PC-9 (cell line): Measurements from ENCODE around the gene C1orf74. TPM values are rescaled to one million over a fixed set of nuclear protein-coding genes. Genes with fewer than 3 reads are reported as not detected.
A peak's percentile ranks its signal among the peaks of the same experiment; 100 is the strongest.

Source experiments
- BruUV-seq: library from RNA; stranded (reverse); fragments of 400-500 nt; replicated peaks from 2 replicates; lab custom pipeline; 2021; lab: Mats Ljungman, UMichigan
- CTCF ChIA-PET: fragments of 300-600 bp; sonication (Branson Sonifier 250); formaldehyde crosslinking; loops from one replicate; lab custom pipeline; 2022; ENCODE audit warnings: antibody characterized with exemption; lab: Charles Lee
- POLR2A ChIA-PET: fragments of 300-600 bp; sonication (Branson Sonifier 250); formaldehyde crosslinking; loops from one replicate; lab custom pipeline; 2022; ENCODE audit warnings: antibody characterized with exemption; ENCODE audit not compliant: unreplicated experiment; lab: Charles Lee
- DNase-seq, 2 experiments: peaks; one replicate each; pipeline versions ENCODE4 v3.0.0 to v3.0.0-alpha.2; 2015 to 2022; ENCODE audit warnings: mixed read lengths in 1 of 2
- H2AFZ ChIP-seq: fragments of 200-600 bp; sonication (generic); 2 replicates; pipeline ENCODE4 v1.8.1; 2017; ENCODE audit warnings: antibody characterized with exemption
- H3F3A ChIP-seq: fragments of 200-600 bp; sonication (generic); 2 replicates; pipeline ENCODE4 v1.8.1; 2017; ENCODE audit warnings: antibody characterized with exemption, mild to moderate bottlenecking, low read depth; ENCODE audit not compliant: insufficient read depth
- H3K27ac ChIP-seq: fragments of 200-600 bp; sonication (generic); 2 replicates; pipeline ENCODE4 v1.6.1; 2016; ENCODE audit warnings: mixed run types
- H3K27me3 ChIP-seq: fragments of 200-600 bp; sonication (generic); 2 replicates; pipeline ENCODE4 v1.6.1; 2016; ENCODE audit warnings: low read depth, mixed run types; ENCODE audit not compliant: insufficient read depth
- H3K36me3 ChIP-seq: fragments of 200-600 bp; sonication (generic); 2 replicates; pipeline ENCODE4 v1.6.1; 2016; ENCODE audit warnings: low read depth, mixed run types
- H3K4me1 ChIP-seq: fragments of 200-600 bp; sonication (generic); replicated peaks from 2 replicates; pipeline ENCODE4 v1.6.1; 2016; ENCODE audit warnings: mixed run types; ENCODE audit not compliant: insufficient read depth
- H3K4me2 ChIP-seq: fragments of 200-600 bp; sonication (generic); 2 replicates; pipeline ENCODE4 v1.6.1; 2017; ENCODE audit warnings: mixed run types
- H3K4me3 ChIP-seq: fragments of 200-600 bp; sonication (generic); 2 replicates; pipeline ENCODE4 v1.6.1; 2016; ENCODE audit warnings: mixed run types
- H3K79me2 ChIP-seq: fragments of 200-600 bp; sonication (generic); 2 replicates; pipeline ENCODE4 v1.6.1; 2017; ENCODE audit warnings: low read depth, mixed run types
- H3K9me2 ChIP-seq: fragments of 200-600 bp; sonication (generic); 2 replicates; pipeline ENCODE4 v1.8.1; 2017; ENCODE audit warnings: mild to moderate bottlenecking; ENCODE audit not compliant: insufficient read depth
- H3K9me3 ChIP-seq: fragments of 200-600 bp; sonication (generic); 2 replicates; pipeline ENCODE4 v1.8.1; 2016; ENCODE audit warnings: low read depth; ENCODE audit not compliant: insufficient read depth
- H4K20me1 ChIP-seq: fragments of 200-600 bp; sonication (generic); 2 replicates; pipeline ENCODE4 v1.8.1; 2017; ENCODE audit not compliant: insufficient read depth
- CTCF ChIP-seq: fragments of 200-600 bp; sonication (generic); conservative IDR thresholded peaks from 2 replicates; pipeline ENCODE4 v1.6.1; 2017; ENCODE audit warnings: mixed run types, antibody characterized with exemption, mild to moderate bottlenecking, moderate library complexity
- EZH2 ChIP-seq: fragments of 200-600 bp; sonication (generic); IDR thresholded peaks from 2 replicates; pipeline ENCODE4 v1.8.0; 2017; ENCODE audit warnings: antibody characterized with exemption, low read depth
- intact Hi-C: fragments of 100-400 bp; cut with micrococcal nuclease; formaldehyde crosslinking; loops from one replicate; pipeline ENCODE4 v1.10.0; 2022; ENCODE audit not compliant: unreplicated experiment
- total RNA-seq: library from RNA; stranded (reverse); gene quantifications from 2 replicates; pipeline ENCODE4 v1.2.3, GENCODE V29; 2021

The C1orf74 gene
- total RNA-seq, 1 experiment from 2014 or later: 5.0 TPM

GRCh38 chr1:209829716-209830115 lies 45.4 kb upstream of the C1orf74 start:
- no peak for DNase-seq
- Histone ChIP-seq H3K4me2 (peak overlapping the region; percentile 60), H3K27ac (no peak overlapping the region), H3K27me3 (no peaks in the 10 kb centered on the region), H4K20me1 (peaks cover 7% of the 10 kb centered on the region; the same call in 1 of the 2 replicates), H3K4me3 (peak overlapping the region; percentile 74; the same call in 1 of the 2 replicates), H3K9me2 (no peaks in the 10 kb centered on the region), H3F3A (peaks cover 16% of the 10 kb centered on the region; the same call in 1 of the 2 replicates), H3K79me2 (peaks cover 31% of the 10 kb centered on the region), H3K36me3 (peaks cover 25% of the 10 kb centered on the region), H3K9me3 (no peaks in the 10 kb centered on the region), H2AFZ (no peak overlapping the region), H3K4me1 (peaks cover 18% of the 10 kb centered on the region)
- intact Hi-C loops: loop anchor here (10.0 kb wide), 1 partner anchor 255 kb away; no protein-coding TSS in a partner anchor
- BruUV-seq: no TSS peak
- ChIA-PET POLR2A (no interaction called here), CTCF (no interaction called here)
- TF ChIP-seq CTCF (no peak), EZH2 (no peak)

DNA sequence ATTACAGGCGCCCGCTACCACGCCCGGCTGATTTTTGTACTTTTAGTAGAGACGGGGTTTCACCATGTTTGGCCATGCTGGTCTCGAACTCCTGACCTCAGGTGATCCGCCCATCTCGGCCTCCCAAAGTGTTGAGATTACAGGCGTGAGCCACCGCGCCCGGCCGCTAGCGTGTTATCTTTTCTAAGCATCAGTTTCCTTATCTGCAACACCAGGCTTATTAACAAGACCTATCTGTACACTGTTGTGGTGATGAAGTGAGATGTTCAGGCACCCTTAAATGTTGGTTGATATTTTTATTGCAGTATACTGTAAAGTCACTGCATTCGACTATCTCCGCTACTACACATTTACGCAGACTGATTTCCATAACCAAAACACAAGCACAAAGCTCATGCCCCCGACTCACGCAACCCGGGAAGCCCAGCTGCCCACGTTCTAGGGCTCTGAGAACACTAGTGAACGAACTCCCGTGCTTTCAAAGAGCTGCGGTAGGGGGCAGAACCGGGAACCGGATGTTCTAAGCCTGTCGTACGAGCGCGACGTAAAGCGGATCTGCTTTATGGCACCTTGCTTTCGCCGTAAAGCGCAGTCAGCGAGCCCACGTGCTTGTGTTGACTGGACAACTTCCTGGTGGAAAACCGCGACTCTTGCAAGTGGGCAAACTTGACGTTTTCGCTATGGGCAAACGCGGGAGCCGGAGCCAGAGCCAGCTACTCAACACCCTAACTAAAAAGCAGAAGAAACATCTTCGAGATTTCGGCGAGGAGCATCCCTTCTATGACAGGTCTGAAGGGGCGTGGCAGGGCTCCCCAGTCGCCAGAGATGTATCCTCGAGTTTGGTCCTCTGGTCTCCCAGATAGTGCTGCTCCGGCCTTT lies 43.3 kb upstream of the C1orf74 start, which contains the start of gene UTP25:
Gene UTP25, plus strand, starts transcription at position 589 of the 879 bp plus-strand sequence. Its CDS starts 92 bp downstream, at position 681.
- ChIA-PET POLR2A (interaction anchor here (0.6 kb wide), 3 partner anchors 12 to 421 kb away, joined by 3 to 6 read pairs (median 3); no protein-coding TSS in a partner anchor), CTCF (interaction anchor here (0.5 to 2.3 kb wide), 4 partner anchors 12 to 364 kb away, joined by 3 to 9 read pairs (median 4); no protein-coding TSS in a partner anchor)
- Histone ChIP-seq H3K4me1 (peaks cover 18% of the 10 kb centered on the region), H3F3A (peaks cover 16% of the 10 kb centered on the region; the same call in 1 of the 2 replicates), H2AFZ (peak within 1 kb of the TSS; percentile 85), H3K79me2 (peaks cover 31% of the 10 kb centered on the region), H3K9me3 (no peaks in the 10 kb centered on the region), H3K36me3 (peaks cover 25% of the 10 kb centered on the region), H3K27ac (peak within 1 kb of the TSS; percentile 51), H3K4me2 (peak within 1 kb of the TSS; percentile 60), H3K27me3 (no peaks in the 10 kb centered on the region), H4K20me1 (peaks cover 7% of the 10 kb centered on the region; the same call in 1 of the 2 replicates), H3K4me3 (peak within 1 kb of the TSS; percentile 74), H3K9me2 (no peaks in the 10 kb centered on the region)
- intact Hi-C loops: loop anchor here (2.0 to 10.0 kb wide), 3 partner anchors 21 to 253 kb away; partner anchors contain the start of genes C1orf74 and IRF6
- peak; percentile 91 to 93 for DNase-seq
- no peak for TF ChIP-seq EZH2
- peak; percentile 73 for TF ChIP-seq CTCF
- BruUV-seq: TSS peak; percentile 95
